GM11168 (cell line): ENCODE results near the gene AZI2.

ENCODE experiments used
- in situ Hi-C: fragments of 300-500 bp; cut with MboI; formaldehyde crosslinking; loops from one replicate; pipeline ENCODE4 v1.12.0; 2022; ENCODE audit warnings: low sequenced_read_pairs; ENCODE audit not compliant: unreplicated experiment

Gene AZI2

DNA sequence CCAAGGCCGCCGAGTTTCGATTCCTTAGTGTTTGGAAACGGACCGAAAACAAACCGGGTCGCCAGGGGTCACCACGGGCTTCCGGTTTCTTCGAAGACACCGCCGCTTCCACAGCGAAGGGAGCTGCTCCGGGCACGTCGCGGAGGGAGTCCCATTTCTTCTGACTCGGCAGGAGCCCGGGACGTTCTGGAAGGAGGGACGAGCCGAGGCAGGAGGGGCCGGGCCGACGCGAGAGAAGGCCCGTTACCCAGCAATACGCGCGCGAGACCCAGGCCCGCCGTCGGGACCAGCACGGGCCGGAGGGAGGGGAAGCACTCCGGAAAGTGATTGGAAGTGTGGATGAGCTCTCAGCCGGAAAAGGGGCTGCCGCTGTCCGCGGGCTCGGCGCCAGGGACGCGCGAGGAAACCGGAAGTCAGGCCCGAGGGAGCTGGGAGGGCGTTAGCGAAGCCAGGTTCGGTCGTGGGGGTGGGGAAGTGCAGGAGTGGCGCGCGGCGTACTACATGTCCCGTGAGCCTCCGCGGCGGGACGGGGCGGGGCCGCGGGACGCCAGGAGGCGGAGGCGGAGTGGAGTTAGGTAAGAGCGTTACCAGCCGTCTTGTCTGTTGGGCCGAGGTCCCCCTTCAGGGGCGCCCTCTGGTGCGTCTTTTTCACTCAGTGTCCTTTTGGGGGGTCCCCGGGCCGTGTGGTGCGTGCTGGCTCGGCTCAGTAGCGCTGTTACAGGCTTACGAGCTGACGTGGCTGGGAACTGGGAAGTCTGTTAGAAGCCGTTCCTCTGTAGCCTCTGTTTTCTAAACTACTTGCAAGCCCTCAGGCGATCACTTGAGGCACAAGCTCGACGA lies at the start of gene AZI2, which contains the start of gene ZCWPW2:
Gene AZI2, minus strand, starts transcription at position 196 of the 840 bp plus-strand sequence. CDS start 8,207 bp downstream, outside the sequence.
Gene ZCWPW2, plus strand, starts transcription at position 93 of the 840 bp plus-strand sequence. CDS start 64,348 bp downstream, outside the sequence.
- in situ Hi-C loops = loop anchor here (10.0 kb wide), 1 partner anchor 644 kb away; no protein-coding TSS in a partner anchor

DNA sequence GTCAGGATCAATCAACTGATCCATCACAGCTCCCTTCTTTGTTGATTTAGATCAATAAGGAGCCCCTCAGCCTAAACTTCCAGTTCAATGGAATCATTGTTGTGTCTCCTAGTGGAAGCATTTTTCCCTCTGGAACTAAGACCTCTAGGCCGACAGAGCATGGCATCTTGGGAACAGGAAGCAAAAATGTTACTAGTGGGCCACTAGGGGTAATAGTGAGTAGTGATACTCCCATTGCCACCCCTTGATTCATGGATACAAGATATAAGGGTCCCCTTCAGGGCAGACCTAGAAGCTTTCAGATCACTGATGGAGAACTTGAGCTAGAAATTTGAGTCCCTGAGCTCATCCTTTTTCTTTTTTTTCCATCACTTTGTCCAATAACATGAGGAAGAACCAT lies 40.4 kb upstream of the AZI2 start:
- in situ Hi-C loops = no loop called here

DNA sequence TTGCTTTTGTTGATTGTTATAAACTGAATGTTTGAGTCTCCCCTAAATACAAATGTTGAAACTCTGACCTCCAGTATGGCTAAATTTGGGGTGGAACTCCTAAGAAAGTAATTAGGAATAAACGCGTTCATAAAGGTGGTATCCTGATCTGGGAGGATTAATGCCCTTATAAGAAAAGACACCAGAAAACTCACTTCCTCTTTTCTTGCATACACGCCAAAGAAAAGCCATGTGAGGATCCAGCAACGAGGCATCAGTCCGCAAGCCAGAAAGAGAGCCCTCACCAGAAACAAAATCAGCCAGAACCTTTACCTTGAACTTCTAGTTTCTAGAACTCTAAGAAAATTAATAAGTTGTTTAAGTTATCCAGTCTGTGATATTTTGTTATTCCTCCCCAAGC lies 37.4 kb upstream of the AZI2 start:
- in situ Hi-C loops = no loop called here

DNA sequence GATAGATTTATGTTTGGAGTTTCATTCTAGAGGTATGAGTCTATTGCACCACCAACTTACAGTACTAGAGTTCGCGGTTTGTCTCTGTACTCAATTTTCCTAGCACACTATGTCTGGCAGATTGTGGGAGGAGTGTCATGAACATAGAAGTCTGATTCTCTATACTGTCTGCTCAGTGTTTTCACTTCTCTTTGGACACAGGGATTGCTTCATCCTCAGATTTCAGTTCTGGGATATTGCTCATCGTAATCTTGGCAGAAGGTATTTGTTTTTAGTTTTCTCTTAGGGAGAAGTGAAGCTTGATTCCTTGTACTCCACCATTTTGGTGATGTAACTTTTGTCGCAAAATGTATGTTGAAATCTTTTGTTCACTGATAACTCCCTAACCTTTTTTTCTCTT lies 27.8 kb upstream of the AZI2 start:
- in situ Hi-C loops = no loop called here

- in situ Hi-C loops = loop anchor here (10.0 kb wide), 1 partner anchor 645 kb away; no protein-coding TSS in a partner anchor
Measured at GRCh38 chr3:28349469-28350000, 911 bp upstream of the AZI2 start.

DNA sequence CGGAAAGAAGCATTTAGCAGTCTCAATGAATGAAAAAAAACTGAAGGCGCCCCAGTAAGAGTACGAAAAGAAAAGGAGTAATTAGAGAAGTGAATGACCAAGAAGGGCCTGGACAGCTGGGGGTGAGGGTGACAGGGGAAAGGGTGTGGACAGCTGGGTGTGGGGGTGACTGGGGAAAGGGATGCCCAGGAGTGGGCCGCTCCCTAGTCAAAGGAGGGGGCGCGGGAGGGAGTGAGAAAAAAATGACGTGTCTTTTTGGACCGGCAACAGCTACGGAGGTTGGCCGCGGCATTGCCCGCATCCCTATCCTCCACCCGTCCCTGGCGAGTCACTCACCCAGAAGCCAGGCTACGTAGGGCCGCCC lies 377 bp downstream of the AZI2 start:
- in situ Hi-C loops = loop anchor here (10.0 kb wide), 1 partner anchor 643 kb away; no protein-coding TSS in a partner anchor

- in situ Hi-C loops = loop anchor here (10.0 kb wide), 1 partner anchor 643 kb away; no protein-coding TSS in a partner anchor
Measured at GRCh38 chr3:28347374-28348264, 1.0 kb downstream of the AZI2 start.

GRCh38 chr3:28345690-28346089 lies 2.9 kb downstream of the AZI2 start:
- in situ Hi-C loops = loop anchor here (10.0 kb wide), 1 partner anchor 641 kb away; no protein-coding TSS in a partner anchor

GRCh38 chr3:28343144-28343543 lies 5.5 kb downstream of the AZI2 start:
- in situ Hi-C loops = loop anchor here (10.0 kb wide), 1 partner anchor 638 kb away; no protein-coding TSS in a partner anchor

GRCh38 chr3:28337230-28337629 lies 11.4 kb downstream of the AZI2 start:
- in situ Hi-C loops = no loop called here

DNA sequence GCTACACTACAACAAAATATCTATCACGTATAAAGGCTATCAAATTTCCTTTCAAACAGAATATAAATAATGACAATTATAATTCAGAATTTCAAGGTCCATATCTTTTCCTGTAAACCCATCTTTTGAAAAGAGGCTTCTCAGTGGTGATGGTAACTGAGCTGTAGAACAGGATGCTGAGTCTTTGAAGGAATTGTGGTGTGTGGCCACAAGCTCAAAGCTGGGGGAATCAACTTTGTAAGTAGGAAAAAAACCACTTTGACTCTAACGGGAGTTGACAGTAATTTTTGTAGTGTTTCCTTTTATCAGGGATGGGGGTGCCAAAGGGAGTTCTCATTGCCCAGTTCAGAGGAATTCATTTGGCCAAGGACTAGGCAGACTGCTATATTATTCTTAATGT lies 13.4 kb downstream of the AZI2 start:
- in situ Hi-C loops = no loop called here

- in situ Hi-C loops = no loop called here
Measured at GRCh38 chr3:28334552-28334951, 14.1 kb downstream of the AZI2 start.

GRCh38 chr3:28328188-28329151 lies 20.2 kb downstream of the AZI2 start:
- in situ Hi-C loops = no loop called here

GRCh38 chr3:28326458-28326926 lies 22.1 kb downstream of the AZI2 start:
- in situ Hi-C loops = no loop called here

DNA sequence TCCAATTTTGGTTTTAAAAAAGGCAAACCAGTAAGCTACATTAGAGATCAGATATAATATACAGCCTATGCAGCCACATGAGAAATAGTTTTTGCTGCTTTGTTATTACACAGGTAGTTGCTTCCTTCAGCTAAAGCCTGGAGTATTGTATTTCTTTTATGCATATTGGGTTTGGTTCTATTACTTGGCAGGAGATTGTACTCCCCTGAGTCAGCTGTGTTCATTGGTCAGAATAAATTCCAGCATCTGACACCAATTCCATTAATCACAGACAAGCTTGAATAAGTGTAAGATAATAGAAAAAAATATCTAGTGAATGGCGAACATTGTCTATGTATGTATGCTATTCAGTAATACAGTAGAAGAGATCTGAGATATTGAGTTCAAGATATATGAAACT lies 26.2 kb downstream of the AZI2 start:
- in situ Hi-C loops = no loop called here

GRCh38 chr3:28320981-28321380 lies 27.6 kb downstream of the AZI2 start:
- in situ Hi-C loops = no loop called here

GRCh38 chr3:28317438-28318022 lies 31.1 kb downstream of the AZI2 start:
- in situ Hi-C loops = no loop called here

- in situ Hi-C loops = no loop called here
Measured at GRCh38 chr3:28316226-28316625, 32.4 kb downstream of the AZI2 start.

DNA sequence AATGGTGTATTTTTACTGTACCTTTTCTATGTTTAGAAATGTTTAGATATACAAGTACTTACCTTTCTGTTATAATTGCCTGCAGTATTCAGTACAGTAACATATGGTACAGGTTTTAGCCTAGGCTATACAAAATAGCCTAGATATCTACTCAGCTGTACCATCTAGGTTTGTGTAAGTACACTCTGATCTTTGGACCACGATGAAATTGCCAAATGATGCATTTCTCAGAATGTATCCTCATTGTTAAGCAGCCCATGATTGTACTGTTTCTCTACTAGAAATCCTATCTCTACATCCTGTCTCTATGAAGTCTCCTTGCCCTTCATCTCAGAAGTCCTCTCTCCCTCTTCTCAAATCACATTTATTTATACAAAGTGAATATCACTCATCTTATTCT lies 32.9 kb downstream of the AZI2 start:
- in situ Hi-C loops = no loop called here
